Suprapubic skin (tissue), 4 donors: Measurements from ENCODE around the gene GALNT2. TPM values are rescaled to one million over a fixed set of nuclear protein-coding genes. Genes with fewer than 3 reads are reported as not detected.
A peak's percentile ranks its signal among the peaks of the same experiment; 100 is the strongest.

Source experiments
- DNase-seq, 2 donors: peaks; one replicate each; pipeline ENCODE4 v3.0.0-alpha.2; 2019; ENCODE audit warnings: low spot score in 2 of 2
- H3K27ac ChIP-seq: fragments of 200-600 bp; sonication (generic); one replicate; pipeline ENCODE4 v1.5.1; 2019
- H3K27me3 ChIP-seq: fragments of 200-600 bp; sonication (generic); one replicate; pipeline ENCODE4 v1.5.1; 2019
- H3K36me3 ChIP-seq: fragments of 200-600 bp; sonication (generic); one replicate; pipeline ENCODE4 v1.5.1; 2019
- H3K4me1 ChIP-seq: fragments of 200-600 bp; sonication (generic); one replicate; pipeline ENCODE4 v1.5.1; 2019
- H3K4me3 ChIP-seq: fragments of 200-600 bp; sonication (generic); one replicate; pipeline ENCODE4 v1.5.1; 2019; ENCODE audit warnings: mild to moderate bottlenecking
- H3K9me3 ChIP-seq: fragments of 200-600 bp; sonication (generic); one replicate; pipeline ENCODE4 v1.5.1; 2019
- CTCF ChIP-seq, 2 donors: fragments of 200-600 bp in 1 of 2; fragments of 450-650 bp in 1 of 2; sonication (generic) in 1 of 2; IDR thresholded peaks; one replicate each; pipeline ENCODE4 v1.5.1; 2016 to 2019; ENCODE audit warnings: antibody characterized with exemption in 2 of 2, mild to moderate bottlenecking in 1 of 2, moderate library complexity in 1 of 2
- EP300 ChIP-seq: sonication (generic); formaldehyde crosslinking; IDR thresholded peaks from one replicate; pipeline ENCODE4 v1.6.1; 2017; ENCODE audit warnings: antibody characterized with exemption
- POLR2A ChIP-seq, 2 donors: fragments of 450-650 bp; IDR thresholded peaks; one replicate each; pipeline ENCODE4 v1.6.1; 2017; ENCODE audit warnings: antibody characterized with exemption in 2 of 2, mild to moderate bottlenecking in 2 of 2, moderate library complexity in 2 of 2
- POLR2AphosphoS5 ChIP-seq, 3 donors: sonication (generic); formaldehyde crosslinking; IDR thresholded peaks; one replicate each; pipeline ENCODE4 v1.6.1; 2017; ENCODE audit warnings: antibody characterized with exemption in 3 of 3
- WGBS: methylation state at CpG from one replicate; pipeline ENCODE4 v1.1.5; 2018; 5-methylcytosine and 5-hydroxymethylcytosine counted together
- total RNA-seq, 4 donors: library from RNA; depleted of rRNA; stranded (reverse); fragments of >200 nt; gene quantifications; one replicate each; pipeline ENCODE4 v1.1.0, GENCODE V29; 2016

Gene GALNT2
- total RNA-seq, 4 donors from 2014 or later = 24.1 to 40.2 (median 36.4) TPM

DNA sequence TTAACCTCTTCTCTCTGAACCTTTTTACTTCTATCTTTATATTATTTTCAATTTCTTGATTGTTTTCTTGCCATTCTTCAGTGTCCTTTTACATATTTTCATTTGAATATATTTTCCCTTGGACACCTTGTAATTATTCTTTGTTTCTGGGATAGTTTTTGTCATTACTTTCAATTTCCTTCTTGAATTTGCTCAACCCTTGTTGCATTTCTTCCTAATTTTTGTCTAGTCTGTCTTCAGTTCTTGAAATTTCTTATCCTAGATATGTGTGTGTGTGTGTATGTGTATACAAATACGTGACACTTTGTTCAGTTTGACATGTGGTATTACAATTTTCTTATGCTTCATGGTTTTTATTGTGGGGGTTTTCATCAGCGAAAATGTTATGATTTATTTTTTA, 1.9 kb upstream of the GALNT2 start:
- DNase-seq = no peak
- H3K4me1 ChIP-seq = peaks cover 31% of the 10 kb centered on the region
- 90% methylated on average over 2 of the region's 2 CpGs for whole genome bisulfite sequencing
- H3K27me3 ChIP-seq = no peaks in the 10 kb centered on the region
- H3K9me3 ChIP-seq = no peaks in the 10 kb centered on the region
- TF ChIP-seq EP300 (no peak), POLR2AphosphoS5 (IDR thresholded peaks at IDR 0.05) (no peak), POLR2A (IDR thresholded peaks at IDR 0.05) (no peak), CTCF (IDR thresholded peaks at IDR 0.05) (no peak)
- H3K36me3 ChIP-seq = no peaks in the 10 kb centered on the region
- no peak overlapping the region for H3K4me3 ChIP-seq
- no peak overlapping the region for H3K27ac ChIP-seq

DNA sequence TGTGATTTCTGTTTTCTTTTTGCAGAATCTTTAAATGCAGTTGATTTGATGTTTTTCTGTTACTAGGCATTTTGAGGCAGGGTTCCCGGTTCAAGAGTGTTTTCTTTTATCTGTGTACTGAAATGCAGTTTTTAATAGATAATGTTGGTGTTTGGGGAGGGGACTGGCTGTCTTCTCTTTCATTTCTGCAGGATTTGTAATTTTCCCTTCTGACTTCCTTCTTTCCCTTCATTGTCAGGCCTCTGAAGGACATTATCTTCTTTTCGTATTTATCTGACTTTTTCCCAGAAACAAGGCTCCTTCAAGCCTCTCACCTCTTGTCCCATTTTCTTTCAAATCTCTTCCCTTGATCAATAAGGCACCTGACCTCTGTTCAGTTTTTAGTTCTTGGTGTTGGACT, 1.5 kb upstream of the GALNT2 start:
- no peaks in the 10 kb centered on the region for H3K9me3 ChIP-seq
- no peak overlapping the region for H3K4me3 ChIP-seq
- no peaks in the 10 kb centered on the region for H3K27me3 ChIP-seq
- peaks cover 34% of the 10 kb centered on the region for H3K4me1 ChIP-seq
- no peak for DNase-seq
- no peak for TF ChIP-seq EP300
- no peak for TF ChIP-seq CTCF (IDR thresholded peaks at IDR 0.05)
- no peak for TF ChIP-seq POLR2A (IDR thresholded peaks at IDR 0.05)
- no peak for TF ChIP-seq POLR2AphosphoS5 (IDR thresholded peaks at IDR 0.05)
- WGBS = 64% methylated on average over 2 of the region's 2 CpGs
- peak overlapping the region; percentile 92 for H3K27ac ChIP-seq
- H3K36me3 ChIP-seq = no peaks in the 10 kb centered on the region

DNA sequence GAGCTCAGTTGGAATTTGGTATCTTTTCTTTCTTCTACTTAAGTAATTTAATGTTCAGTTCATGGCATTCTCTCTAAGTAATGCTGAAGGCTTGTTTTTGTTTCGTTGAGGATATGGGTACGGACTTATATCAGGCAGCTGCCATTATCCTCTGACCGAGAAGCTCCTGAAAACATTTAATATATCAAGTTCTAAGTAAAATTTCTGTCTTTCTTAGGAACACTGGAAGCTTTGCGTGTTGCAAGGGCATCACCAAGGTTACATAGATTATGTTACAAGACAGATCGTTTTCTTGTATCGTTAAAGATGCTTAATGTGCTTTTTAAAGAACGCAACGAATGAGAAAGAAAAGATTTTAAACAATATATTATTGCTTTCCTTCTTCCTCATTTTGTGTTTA, 1.0 kb upstream of the GALNT2 start:
- H3K27ac ChIP-seq = peak overlapping the region; percentile 92
- no peak for TF ChIP-seq EP300
- TF ChIP-seq POLR2AphosphoS5 (IDR thresholded peaks at IDR 0.05) = no peak
- TF ChIP-seq POLR2A (IDR thresholded peaks at IDR 0.05) = no peak
- no peak for TF ChIP-seq CTCF (IDR thresholded peaks at IDR 0.05)
- peaks cover 34% of the 10 kb centered on the region for H3K4me1 ChIP-seq
- no peaks in the 10 kb centered on the region for H3K9me3 ChIP-seq
- peak overlapping the region; percentile 66 for H3K4me3 ChIP-seq
- DNase-seq = no peak
- no peaks in the 10 kb centered on the region for H3K36me3 ChIP-seq
- WGBS = 41% methylated on average over 8 of the region's 8 CpGs
- no peaks in the 10 kb centered on the region for H3K27me3 ChIP-seq

DNA sequence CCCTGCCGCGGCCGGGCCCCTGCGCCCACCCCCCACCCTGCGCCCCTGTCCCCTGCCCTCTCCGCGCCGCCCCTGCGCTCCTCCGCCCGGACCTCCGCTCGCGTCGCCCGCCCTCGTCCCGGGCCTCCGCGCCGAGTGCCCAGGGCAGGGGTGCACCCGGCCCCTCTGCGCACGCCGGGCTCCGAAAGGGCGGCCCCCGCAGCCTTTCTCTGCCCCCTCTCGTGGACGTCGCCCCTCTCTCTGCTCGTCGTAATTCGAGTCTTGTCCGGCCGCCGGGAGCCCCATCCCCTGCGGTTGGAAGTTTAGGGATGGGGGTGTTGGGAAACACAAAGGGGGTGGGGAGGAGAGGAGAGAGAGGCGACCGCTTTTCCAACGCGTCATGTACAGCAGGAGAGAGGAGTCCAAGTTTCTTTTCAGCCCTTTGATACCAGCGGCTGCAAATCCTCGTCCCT, 407 bp downstream of the GALNT2 start:
- peak overlapping the region; percentile 66 for H3K4me3 ChIP-seq
- 0% methylated on average over 10 of the region's 44 CpGs for WGBS
- peak in 1 of 2 donors; percentile 77 for DNase-seq
- H3K4me1 ChIP-seq = peaks cover 34% of the 10 kb centered on the region
- peak overlapping the region; percentile 92 for H3K27ac ChIP-seq
- no peaks in the 10 kb centered on the region for H3K9me3 ChIP-seq
- H3K36me3 ChIP-seq = no peaks in the 10 kb centered on the region
- TF ChIP-seq POLR2AphosphoS5 (IDR thresholded peaks at IDR 0.05) (no peak), CTCF (IDR thresholded peaks at IDR 0.05) (no peak), EP300 (no peak), POLR2A (IDR thresholded peaks at IDR 0.05) (no peak)
- no peaks in the 10 kb centered on the region for H3K27me3 ChIP-seq

GRCh38 chr1:230067871-230068620, 1.0 kb downstream of the GALNT2 start:
- DNase-seq = peak in 1 of 2 donors; percentile 68
- under 1% methylated on average over 25 of the region's 59 CpGs for WGBS

More at GRCh38 chr1:230067871-230068620, 1.0 kb downstream of the GALNT2 start:
- no peaks in the 10 kb centered on the region for H3K27me3 ChIP-seq
- H3K36me3 ChIP-seq = no peaks in the 10 kb centered on the region
- H3K4me3 ChIP-seq = peak overlapping the region; percentile 66
- TF ChIP-seq CTCF (IDR thresholded peaks at IDR 0.05) = no peak
- no peak for TF ChIP-seq POLR2A (IDR thresholded peaks at IDR 0.05)
- TF ChIP-seq POLR2AphosphoS5 (IDR thresholded peaks at IDR 0.05) = no peak
- no peak for TF ChIP-seq EP300
- H3K9me3 ChIP-seq = no peaks in the 10 kb centered on the region
- H3K27ac ChIP-seq = peak overlapping the region; percentile 92
- peaks cover 34% of the 10 kb centered on the region for H3K4me1 ChIP-seq
